Activated naive CD4-positive, alpha-beta T cell treated with anti-CD3 and anti-CD28 coated beads for 36 hours (primary cell): ENCODE measurements around the gene HNRNPH1. TPM values are rescaled to one million over a fixed set of nuclear protein-coding genes. Genes with fewer than 3 reads are reported as not detected.
"Not testable (repeated sequence)": the region's sequence is repeated elsewhere in the genome, so short reads cannot be mapped to it uniquely, and the experiment has no call there.

ENCODE experiments used
- CTCF ChIA-PET: fragments of 350-600 bp; sonication (Branson Sonifier 250); formaldehyde crosslinking; loops from one replicate; lab custom pipeline; 2021; ENCODE audit warnings: antibody characterized with exemption; lab: Charles Lee
- DNase-seq: peaks from one replicate; pipeline ENCODE4 v3.0.0-alpha.2; 2020
- H3K27ac Mint-ChIP-seq: one replicate; pipeline ENCODE4 v1.8.0; 2021; ENCODE audit warnings: mild to moderate bottlenecking, mixed read lengths
- H3K27me3 Mint-ChIP-seq: one replicate; pipeline ENCODE4 v1.8.0; 2021; ENCODE audit warnings: low read depth, mixed read lengths
- H3K36me3 Mint-ChIP-seq: one replicate; pipeline ENCODE4 v1.8.0; 2021; ENCODE audit warnings: low read depth, mixed read lengths
- H3K4me1 Mint-ChIP-seq: one replicate; pipeline ENCODE4 v1.8.0; 2021; ENCODE audit warnings: low read depth, mixed read lengths
- H3K4me3 Mint-ChIP-seq: one replicate; pipeline ENCODE4 v1.8.0; 2021; ENCODE audit warnings: mild to moderate bottlenecking, moderate library complexity, mixed read lengths
- H3K9me3 Mint-ChIP-seq: one replicate; pipeline ENCODE4 v1.8.0; 2021; ENCODE audit warnings: mixed read lengths
- intact Hi-C: fragments of 100-400 bp; cut with micrococcal nuclease; formaldehyde crosslinking; loops from one replicate; pipeline ENCODE4 v1.15.1; 2023
- total RNA-seq, 2 experiments: library from RNA; stranded (reverse); gene quantifications; one replicate each; pipeline ENCODE4 v1.2.3, GENCODE V29; 2021

Gene HNRNPH1
- 100 to 1,000 TPM; 708 to 713 TPM for total RNA-seq

GRCh38 chr5:179623003-179623905, at the start of gene HNRNPH1:
Gene HNRNPH1, minus strand, starts transcription at chr5:179623671. Its CDS starts 538 bp downstream, at chr5:179623133.
- Mint-ChIP-seq H3K4me1 (peaks cover 36% of the 10 kb centered on the region), H3K36me3 (peaks cover 53% of the 10 kb centered on the region), H3K27me3 (no peaks in the 10 kb centered on the region), H3K4me3 (peak within 1 kb of the TSS; percentile 99), H3K9me3 (no peaks in the 10 kb centered on the region), H3K27ac (peak within 1 kb of the TSS; percentile 99)
- CTCF ChIA-PET = interaction anchor here (0.6 to 1.9 kb wide), 6 partner anchors 11 to 106 kb away, joined by 3 to 5 read pairs (median 3); partner anchors contain the start of gene CBY3
- intact Hi-C loops = loop anchor here (1.0 to 10.0 kb wide), 11 partner anchors 64 to 1619 kb away; partner anchors contain the start of genes CANX, CLK4, MAML1 and RACK1
- peak; percentile 99 for DNase-seq

GRCh38 chr5:179668391-179668790, 44.9 kb upstream of the HNRNPH1 start:
- Mint-ChIP-seq H3K9me3 (no peaks in the 10 kb centered on the region), H3K27me3 (no peaks in the 10 kb centered on the region), H3K4me1 (no peaks in the 10 kb centered on the region), H3K27ac (no peak overlapping the region), H3K36me3 (peaks cover 6% of the 10 kb centered on the region), H3K4me3 (no peak overlapping the region)
- intact Hi-C loops = no loop called here
- CTCF ChIA-PET = interaction anchor here (0.5 to 1.5 kb wide), 4 partner anchors 13 to 68 kb away, joined by 3 to 4 read pairs (median 4); no protein-coding TSS in a partner anchor
- peak; percentile 38 for DNase-seq

- H3K4me3 Mint-ChIP-seq, H3K27me3 Mint-ChIP-seq, intact Hi-C loops, H3K36me3 Mint-ChIP-seq, H3K4me1 Mint-ChIP-seq, H3K27ac Mint-ChIP-seq, H3K9me3 Mint-ChIP-seq, DNase-seq: not testable (repeated sequence)
- CTCF ChIA-PET = interaction anchor here (0.6 kb wide), 1 partner anchor 78 kb away, joined by 3 read pairs; no protein-coding TSS in a partner anchor
These were observed 38.2 kb upstream of the HNRNPH1 start for GRCh38 chr5:179661647-179662046.

GRCh38 chr5:179658179-179658856, 34.8 kb upstream of the HNRNPH1 start:
- DNase-seq = peak; percentile 9
- intact Hi-C loops = loop anchor here (1.0 kb wide), 1 partner anchor 20 kb away; no protein-coding TSS in a partner anchor
- H3K36me3 Mint-ChIP-seq = not testable (repeated sequence)

GRCh38 chr5:179657302-179658178, 34.1 kb upstream of the HNRNPH1 start:
- H3K4me3 Mint-ChIP-seq, CTCF ChIA-PET, H3K27ac Mint-ChIP-seq, H3K9me3 Mint-ChIP-seq, H3K27me3 Mint-ChIP-seq, H3K36me3 Mint-ChIP-seq, H3K4me1 Mint-ChIP-seq, DNase-seq: not testable (repeated sequence)
- intact Hi-C loops = loop anchor here (1.0 kb wide), 1 partner anchor 21 kb away; no protein-coding TSS in a partner anchor

More at GRCh38 chr5:179658179-179658856, 34.8 kb upstream of the HNRNPH1 start:
- H3K4me1 Mint-ChIP-seq, H3K9me3 Mint-ChIP-seq, H3K27me3 Mint-ChIP-seq, H3K27ac Mint-ChIP-seq: not testable (repeated sequence)
- CTCF ChIA-PET = interaction anchor here (0.7 kb wide), 1 partner anchor 267 kb away, joined by 3 read pairs; no protein-coding TSS in a partner anchor
- H3K4me3 Mint-ChIP-seq = peak overlapping the region; percentile 70

GRCh38 chr5:179653135-179653534, 29.7 kb upstream of the HNRNPH1 start:
- intact Hi-C loops, H3K4me1 Mint-ChIP-seq, H3K4me3 Mint-ChIP-seq, DNase-seq, H3K9me3 Mint-ChIP-seq, H3K27me3 Mint-ChIP-seq, H3K27ac Mint-ChIP-seq, CTCF ChIA-PET, H3K36me3 Mint-ChIP-seq: not testable (repeated sequence)

- H3K4me1 Mint-ChIP-seq, H3K4me3 Mint-ChIP-seq, CTCF ChIA-PET, H3K27ac Mint-ChIP-seq, H3K27me3 Mint-ChIP-seq, DNase-seq, H3K9me3 Mint-ChIP-seq, intact Hi-C loops, H3K36me3 Mint-ChIP-seq: not testable (repeated sequence)
These were observed 26.8 kb upstream of the HNRNPH1 start for GRCh38 chr5:179650245-179650644.

GRCh38 chr5:179649166-179649703, 25.8 kb upstream of the HNRNPH1 start:
- H3K9me3 Mint-ChIP-seq, H3K27ac Mint-ChIP-seq, H3K4me1 Mint-ChIP-seq, H3K36me3 Mint-ChIP-seq, intact Hi-C loops, H3K27me3 Mint-ChIP-seq, H3K4me3 Mint-ChIP-seq, CTCF ChIA-PET, DNase-seq: not testable (repeated sequence)

- DNase-seq = no peak
- H3K36me3 Mint-ChIP-seq = no peaks in the 10 kb centered on the region
- H3K4me1 Mint-ChIP-seq = no peaks in the 10 kb centered on the region
- no peaks in the 10 kb centered on the region for H3K9me3 Mint-ChIP-seq
- intact Hi-C loops = no loop called here
- no peaks in the 10 kb centered on the region for H3K27me3 Mint-ChIP-seq
- no peak overlapping the region for H3K27ac Mint-ChIP-seq
- CTCF ChIA-PET = no interaction called here
- H3K4me3 Mint-ChIP-seq = no peak overlapping the region
These were observed 24.9 kb upstream of the HNRNPH1 start for GRCh38 chr5:179648410-179648809.

GRCh38 chr5:179644766-179645165, 21.3 kb upstream of the HNRNPH1 start:
- CTCF ChIA-PET, H3K9me3 Mint-ChIP-seq, intact Hi-C loops, H3K27me3 Mint-ChIP-seq, DNase-seq, H3K4me1 Mint-ChIP-seq, H3K4me3 Mint-ChIP-seq, H3K36me3 Mint-ChIP-seq, H3K27ac Mint-ChIP-seq: not testable (repeated sequence)

- H3K4me1 Mint-ChIP-seq, H3K27ac Mint-ChIP-seq, intact Hi-C loops, H3K36me3 Mint-ChIP-seq, H3K4me3 Mint-ChIP-seq, H3K9me3 Mint-ChIP-seq, DNase-seq, CTCF ChIA-PET, H3K27me3 Mint-ChIP-seq: not testable (repeated sequence)
These were observed 19.9 kb upstream of the HNRNPH1 start for GRCh38 chr5:179643141-179643920.
